Fibroblast of lung (primary cell): ENCODE results near the gene ACBD4. TPM values are rescaled to one million over a fixed set of nuclear protein-coding genes. Genes with fewer than 3 reads are reported as not detected.

Experiments
- DNase-seq, 2 donors: peaks; one replicate each; pipeline versions ENCODE4 v3.0.0 to v3.0.0-alpha.2; 2010; ENCODE audit warnings: low read depth in 2 of 2
- H2AFZ ChIP-seq: 2 replicates; pipeline ENCODE4 v1.5.1; 2012; ENCODE audit warnings: low read length, control low read depth, inconsistent platforms
- H3K27ac ChIP-seq: 2 replicates; pipeline ENCODE4 v1.5.1; 2011; ENCODE audit warnings: low read length, control low read depth; ENCODE audit not compliant: insufficient read depth
- H3K27me3 ChIP-seq: 2 replicates; pipeline ENCODE4 v1.5.1; 2011; ENCODE audit warnings: mild to moderate bottlenecking, low read length; ENCODE audit not compliant: control insufficient read depth, insufficient read depth
- H3K36me3 ChIP-seq: 2 replicates; pipeline ENCODE4 v1.5.1; 2011; ENCODE audit warnings: low read length; ENCODE audit not compliant: control insufficient read depth, insufficient read depth
- H3K4me1 ChIP-seq: 2 replicates; pipeline ENCODE4 v1.5.1; 2011; ENCODE audit warnings: low read length; ENCODE audit not compliant: control insufficient read depth, insufficient read depth; ENCODE audit errors: extremely low read depth
- H3K4me2 ChIP-seq: 2 replicates; pipeline ENCODE4 v1.5.1; 2011; ENCODE audit warnings: low read length, control low read depth; ENCODE audit not compliant: insufficient read depth; ENCODE audit errors: extremely low read depth
- H3K4me3 ChIP-seq, 4 experiments: fragments of 200-600 bp in 1 of 4; sonication (generic) in 1 of 4; replicated peaks in 1 of 4; 2 replicates each; pipeline ENCODE4 v1.5.1; 2011 to 2016; ENCODE audit warnings: low read length in 4 of 4, low read depth in 3 of 4, mild to moderate bottlenecking in 3 of 4, control low read depth in 2 of 4, inconsistent platforms in 1 of 4, mixed read lengths in 1 of 4; ENCODE audit not compliant: insufficient read depth in 1 of 4; ENCODE audit errors: control extremely low read depth in 1 of 4
- H3K79me2 ChIP-seq: 2 replicates; pipeline ENCODE4 v1.5.1; 2012; ENCODE audit warnings: mild to moderate bottlenecking, low read length, inconsistent platforms; ENCODE audit not compliant: control insufficient read depth, insufficient read depth
- H3K9ac ChIP-seq: 2 replicates; pipeline ENCODE4 v1.5.1; 2011; ENCODE audit warnings: mild to moderate bottlenecking, low read length, control low read depth; ENCODE audit not compliant: insufficient read depth
- H3K9me3 ChIP-seq: 2 replicates; pipeline ENCODE4 v1.5.1; 2012; ENCODE audit warnings: low read depth, low read length; ENCODE audit not compliant: control insufficient read depth, insufficient read depth
- H4K20me1 ChIP-seq: 2 replicates; pipeline ENCODE4 v1.5.1; 2011; ENCODE audit warnings: low read length; ENCODE audit not compliant: control insufficient read depth, insufficient read depth; ENCODE audit errors: extremely low read depth
- CTCF ChIP-seq, 2 donors: IDR thresholded peaks in 1 of 2; conservative IDR thresholded peaks in 1 of 2; 1 replicate in 1 of 2; 2 replicates in 1 of 2; pipeline ENCODE4 v1.5.1; 2011 to 2012; ENCODE audit warnings: low read length in 2 of 2, control low read depth in 1 of 2, inconsistent platforms in 1 of 2, low read depth in 1 of 2, mild to moderate bottlenecking in 1 of 2
- EZH2 ChIP-seq: IDR thresholded peaks from 2 replicates; pipeline ENCODE4 v1.5.1; 2012; ENCODE audit warnings: low read length, control low read depth, mild to moderate bottlenecking; ENCODE audit errors: missing control alignments
- polyA plus RNA-seq, 2 donors: library from polyadenylated mRNA; depleted of rRNA in 1 of 2; stranded (reverse) in 1 of 2; unstranded in 1 of 2; fragments of >200 nt; gene quantifications; 2 replicates each; pipeline ENCODE4 v1.2.1, GENCODE V29; 2011 to 2012; ENCODE audit warnings: missing spikeins in 1 of 2
- total RNA-seq: library from RNA; depleted of rRNA; stranded (reverse); fragments of >200 nt; gene quantifications from 2 replicates; pipeline ENCODE4 v1.2.1, GENCODE V29; 2014

The ACBD4 gene
- total and polyA plus RNA-seq, 2 donors (not counting 1 experiment from before 2014, with no cell fraction given), result 3.4 to 18.0 TPM

- Histone ChIP-seq H3K79me2 (no peaks in the 10 kb centered on the region), H3K27me3 (no peaks in the 10 kb centered on the region), H4K20me1 (no peaks in the 10 kb centered on the region), H3K4me2 (no peak overlapping the region), H3K9me3 (no peaks in the 10 kb centered on the region), H3K36me3 (peaks cover 19% of the 10 kb centered on the region), H3K27ac (no peak overlapping the region), H3K4me1 (no peaks in the 10 kb centered on the region), H3K9ac (no peak overlapping the region), H2AFZ (no peak overlapping the region), H3K4me3 (no peak overlapping the region)
- no peak for TF ChIP-seq EZH2
- DNase-seq, result no peak
These were observed 21.2 kb upstream of the ACBD4 start for GRCh38 chr17:45114117-45114932.

GRCh38 chr17:45115015-45115625 lies 20.4 kb upstream of the ACBD4 start:
- Histone ChIP-seq H3K4me2 (no peak overlapping the region), H3K9me3 (no peaks in the 10 kb centered on the region), H3K27ac (no peak overlapping the region), H2AFZ (no peak overlapping the region), H3K4me1 (no peaks in the 10 kb centered on the region), H3K79me2 (no peaks in the 10 kb centered on the region), H3K27me3 (no peaks in the 10 kb centered on the region), H4K20me1 (no peaks in the 10 kb centered on the region), H3K9ac (no peak overlapping the region), H3K36me3 (peaks cover 18% of the 10 kb centered on the region), H3K4me3 (no peak overlapping the region)
- DNase-seq, result no peak
- no peak for TF ChIP-seq CTCF (conservative IDR thresholded peaks at IDR 0.05 in 1 of 2, IDR thresholded peaks at IDR 0.05 in 1 of 2; ENCODE audit: low read depth in 1 of 2, low read length in 2 of 2)
- no peak for TF ChIP-seq EZH2

- no peak overlapping the region for H3K27ac ChIP-seq
- H4K20me1 ChIP-seq, result no peaks in the 10 kb centered on the region
- no peak for TF ChIP-seq EZH2
- no peak for TF ChIP-seq CTCF (conservative IDR thresholded peaks at IDR 0.05 in 1 of 2, IDR thresholded peaks at IDR 0.05 in 1 of 2; ENCODE audit: low read depth in 1 of 2, low read length in 2 of 2)
- H3K36me3 ChIP-seq, result peaks cover 18% of the 10 kb centered on the region
- no peaks in the 10 kb centered on the region for H3K27me3 ChIP-seq
- peak in 1 of 2 donors; percentile 58 for DNase-seq
- H3K9ac ChIP-seq, result no peak overlapping the region
- no peaks in the 10 kb centered on the region for H3K79me2 ChIP-seq
- H3K4me2 ChIP-seq, result no peak overlapping the region
- H2AFZ ChIP-seq, result no peak overlapping the region
- H3K9me3 ChIP-seq, result no peaks in the 10 kb centered on the region
- no peaks in the 10 kb centered on the region for H3K4me1 ChIP-seq
- no peak overlapping the region for H3K4me3 ChIP-seq
These were observed 19.6 kb upstream of the ACBD4 start for GRCh38 chr17:45115871-45116270.
